ENCODE results near the gene ZCCHC2. TPM values are rescaled to one million over a fixed set of nuclear protein-coding genes. Genes with fewer than 3 reads are reported as not detected.

The ZCCHC2 gene
- total RNA-seq, 1 donor from 2014 or later = 3.6 TPM

DNA sequence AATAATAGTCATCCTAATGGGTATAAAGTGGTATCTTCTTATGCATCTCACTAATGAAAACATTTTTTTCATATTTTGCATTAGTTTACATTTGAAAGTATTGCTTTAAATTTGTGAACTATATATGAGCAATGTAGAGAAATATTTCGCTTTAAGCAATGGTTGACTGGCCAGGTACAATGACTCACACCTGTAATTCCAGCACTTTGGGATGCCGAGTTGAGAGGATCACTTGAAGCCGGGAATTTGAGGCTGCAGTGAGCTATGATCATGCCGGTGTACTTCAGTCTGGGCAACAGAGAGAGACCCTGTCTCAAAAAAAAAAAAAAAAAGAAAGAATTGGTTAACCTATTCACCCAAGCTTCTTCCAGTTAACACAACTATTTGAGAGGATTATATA lies 15.1 kb downstream of the ZCCHC2 start:
- no peak for DNase-seq (ENCODE audit: low read depth)

DNA sequence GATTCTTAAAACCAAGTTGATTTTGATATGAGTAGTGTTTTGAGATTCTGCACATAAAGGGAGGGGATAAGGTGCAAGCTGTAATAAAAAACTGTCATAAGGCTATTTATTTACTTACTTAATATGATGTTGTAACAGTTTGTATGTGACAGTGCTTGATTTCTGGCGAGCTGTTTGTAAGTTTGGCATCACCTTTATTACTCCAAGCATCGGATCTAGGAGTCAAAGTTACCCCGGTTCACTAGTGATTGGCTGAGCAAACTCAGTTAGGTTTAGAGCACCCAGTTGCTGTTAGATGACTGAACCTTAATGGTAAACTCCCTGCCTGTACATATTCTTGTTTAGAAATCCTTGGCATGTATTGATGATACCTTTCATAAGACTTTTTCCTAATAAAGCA lies 16.1 kb downstream of the ZCCHC2 start:
- DNase-seq (ENCODE audit: low read depth) = no peak

GRCh38 chr18:62539284-62540165 lies 16.7 kb downstream of the ZCCHC2 start:
- no peak for DNase-seq (ENCODE audit: low read depth)

DNA sequence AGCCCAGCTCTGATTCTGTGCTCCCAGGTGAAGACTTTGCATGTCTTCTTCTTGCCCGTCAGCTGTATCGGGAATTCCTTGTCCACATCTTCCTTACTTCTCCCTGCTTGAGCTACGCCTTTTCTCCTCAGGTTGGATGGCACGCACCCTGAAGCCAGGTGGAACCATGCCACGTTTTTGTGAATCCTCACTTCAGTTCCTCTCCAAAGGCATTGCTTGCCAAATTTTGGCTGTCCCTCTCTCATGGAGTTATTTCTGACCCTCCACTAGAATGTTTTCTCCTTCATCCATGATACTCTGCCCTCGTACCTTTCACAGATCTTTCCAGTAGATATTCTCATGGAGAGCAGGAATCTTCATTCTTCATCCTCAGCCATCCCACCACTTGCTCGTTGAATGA lies 20.2 kb downstream of the ZCCHC2 start:
- DNase-seq (ENCODE audit: low read depth) = no peak

DNA sequence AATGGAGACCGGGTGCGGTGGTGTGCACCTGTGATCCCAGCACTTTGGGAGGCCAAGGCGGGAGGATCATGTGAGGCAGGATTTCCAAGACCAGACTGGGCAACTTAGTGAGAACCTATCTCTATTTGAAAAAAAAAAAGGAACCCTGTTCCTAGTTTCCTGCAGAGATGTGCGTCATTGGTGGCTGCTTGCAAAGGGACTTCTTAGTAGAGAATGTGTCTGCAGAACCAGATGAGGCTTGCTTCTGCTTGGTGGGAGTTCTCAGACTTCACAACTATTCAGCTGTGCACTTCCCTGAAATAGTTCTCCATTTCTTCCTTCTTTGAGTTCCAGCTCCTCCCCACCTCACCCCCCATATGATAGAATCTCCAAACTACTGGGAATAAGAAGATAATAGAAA lies 22.3 kb downstream of the ZCCHC2 start:
- no peak for DNase-seq (ENCODE audit: low read depth)

DNA sequence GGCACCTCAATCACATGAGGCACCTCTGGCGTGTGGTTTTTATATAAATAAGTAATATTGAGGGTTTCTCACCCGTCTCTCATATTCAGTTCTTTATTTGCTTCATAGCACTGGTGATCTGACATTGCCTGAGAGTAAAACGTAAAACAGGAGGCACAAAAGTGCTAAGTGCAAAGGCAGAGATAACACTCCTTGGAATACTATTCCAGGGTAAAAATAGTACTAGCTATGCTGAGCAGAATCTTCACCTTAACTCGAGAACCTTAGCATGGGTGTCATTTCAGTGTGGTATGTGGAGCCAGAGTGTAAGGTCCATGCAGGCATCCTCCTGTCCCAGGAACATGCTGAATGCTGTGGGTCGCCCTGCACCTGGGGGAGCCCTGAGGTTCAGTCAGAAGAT lies 26.9 kb downstream of the ZCCHC2 start:
- DNase-seq (ENCODE audit: low read depth) = no peak

DNA sequence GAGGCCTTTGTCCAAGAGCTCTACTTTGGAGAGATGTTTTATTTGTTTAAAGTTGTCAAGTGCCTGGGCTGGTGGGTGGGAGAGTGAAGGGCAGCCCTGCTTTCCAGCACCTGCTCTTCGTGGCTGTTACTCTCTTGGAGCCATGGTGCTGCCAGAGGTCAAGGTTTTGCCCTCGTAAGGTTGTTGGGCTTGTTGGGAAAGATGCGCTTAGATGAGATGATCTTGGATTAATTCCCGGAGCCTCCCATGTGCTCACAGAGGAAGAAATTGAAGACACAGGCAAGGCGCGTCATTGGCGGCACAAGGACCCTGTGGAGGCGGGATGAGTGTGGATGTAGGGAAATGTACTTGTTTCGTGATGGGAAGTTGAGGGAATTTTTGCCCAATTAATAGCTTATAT lies 27.9 kb downstream of the ZCCHC2 start:
- DNase-seq (ENCODE audit: low read depth) = no peak

GRCh38 chr18:62551972-62552513 lies 29.2 kb downstream of the ZCCHC2 start:
- no peak for DNase-seq (ENCODE audit: low read depth)

DNA sequence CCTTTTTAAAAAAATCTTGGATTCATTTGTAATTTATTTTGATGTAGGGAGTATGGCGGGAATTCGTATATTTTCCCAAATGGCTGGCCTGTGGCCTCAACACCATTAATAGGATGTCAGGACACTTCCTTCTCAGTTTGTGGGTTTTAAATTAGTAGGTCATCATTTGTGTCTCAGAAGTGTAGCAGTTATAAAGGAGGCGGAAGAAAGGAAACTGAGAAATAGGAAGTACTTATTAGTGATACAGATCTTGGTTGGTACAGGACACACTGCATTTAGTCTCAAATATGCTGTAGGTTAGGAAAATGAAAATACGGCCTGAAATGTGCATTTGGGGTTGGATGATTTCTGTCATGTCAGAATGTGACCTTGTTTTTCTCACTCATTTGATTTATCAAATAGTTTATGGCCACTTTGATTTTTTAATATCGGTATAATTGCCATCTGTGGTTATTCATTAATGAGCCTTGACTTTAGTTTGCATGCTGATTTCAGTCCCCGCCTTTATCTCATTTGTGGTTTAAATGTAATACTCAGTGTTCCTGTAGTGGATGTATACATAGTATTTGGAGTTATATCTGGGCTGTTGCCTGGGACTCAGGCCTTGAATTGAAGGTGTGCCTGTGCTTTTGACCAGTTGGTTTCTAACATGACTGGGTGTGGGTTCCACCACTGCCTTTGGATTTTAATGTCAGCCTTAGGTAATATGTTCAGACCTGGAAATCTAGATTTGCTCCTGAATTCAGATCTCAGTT lies 31.4 kb downstream of the ZCCHC2 start:
- no peak for DNase-seq (ENCODE audit: low read depth)

- no peak for DNase-seq (ENCODE audit: low read depth)
Measured at GRCh38 chr18:62555135-62555534, 32.3 kb downstream of the ZCCHC2 start.

GRCh38 chr18:62556397-62556796 lies 33.6 kb downstream of the ZCCHC2 start:
- DNase-seq (ENCODE audit: low read depth) = no peak

GRCh38 chr18:62558015-62558663 lies 35.3 kb downstream of the ZCCHC2 start:
- DNase-seq (ENCODE audit: low read depth) = no peak

DNA sequence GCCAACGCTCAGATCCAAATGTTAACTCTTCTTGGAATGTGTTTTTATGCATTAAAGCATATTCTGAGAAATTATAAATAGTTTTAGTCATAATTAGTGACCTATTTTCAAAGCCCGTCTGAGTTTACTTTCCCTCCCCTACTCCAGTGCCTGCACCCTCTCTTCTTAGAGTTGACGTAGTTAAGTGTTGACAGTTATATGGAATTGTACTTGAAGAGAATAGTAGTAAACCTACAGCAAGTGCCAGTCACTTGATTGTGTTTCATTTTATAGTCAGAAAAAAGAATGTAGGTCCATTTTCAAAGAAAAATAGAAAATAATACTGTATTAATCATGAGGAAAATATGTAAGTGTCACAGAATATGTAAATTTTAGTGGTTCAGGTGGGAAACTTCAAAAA lies 41.2 kb downstream of the ZCCHC2 start:
- no peak for DNase-seq (ENCODE audit: low read depth)

DNA sequence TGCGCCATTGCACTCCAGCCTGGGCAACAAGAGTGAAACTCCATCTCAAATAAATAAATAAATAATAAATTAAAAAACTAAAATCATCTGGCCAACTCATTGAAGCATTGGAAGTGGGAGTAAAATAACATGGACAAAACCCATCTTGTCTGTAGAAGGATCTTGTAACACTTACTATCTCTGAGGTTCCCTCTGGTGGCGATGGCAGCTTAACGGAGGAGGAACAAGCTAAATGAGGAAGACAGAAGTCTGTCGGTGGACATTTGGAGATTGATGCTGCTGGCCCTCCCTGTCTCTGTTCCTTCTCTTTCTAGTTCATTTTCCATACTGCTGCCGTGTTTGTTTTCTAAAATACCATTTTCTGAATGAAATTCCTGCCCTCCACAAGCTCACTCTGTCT lies 43.4 kb downstream of the ZCCHC2 start:
- peak; percentile 36 for DNase-seq (ENCODE audit: low read depth)

GRCh38 chr18:62566818-62567217 lies 44.0 kb downstream of the ZCCHC2 start:
- no peak for DNase-seq (ENCODE audit: low read depth)

- DNase-seq (ENCODE audit: low read depth) = no peak
Measured at GRCh38 chr18:62569081-62569655, 46.3 kb downstream of the ZCCHC2 start.

- no peak for DNase-seq (ENCODE audit: low read depth)
Measured at GRCh38 chr18:62571037-62571436, 48.2 kb downstream of the ZCCHC2 start.

GRCh38 chr18:62571648-62572047 lies 48.8 kb downstream of the ZCCHC2 start:
- no peak for DNase-seq (ENCODE audit: low read depth)

DNA sequence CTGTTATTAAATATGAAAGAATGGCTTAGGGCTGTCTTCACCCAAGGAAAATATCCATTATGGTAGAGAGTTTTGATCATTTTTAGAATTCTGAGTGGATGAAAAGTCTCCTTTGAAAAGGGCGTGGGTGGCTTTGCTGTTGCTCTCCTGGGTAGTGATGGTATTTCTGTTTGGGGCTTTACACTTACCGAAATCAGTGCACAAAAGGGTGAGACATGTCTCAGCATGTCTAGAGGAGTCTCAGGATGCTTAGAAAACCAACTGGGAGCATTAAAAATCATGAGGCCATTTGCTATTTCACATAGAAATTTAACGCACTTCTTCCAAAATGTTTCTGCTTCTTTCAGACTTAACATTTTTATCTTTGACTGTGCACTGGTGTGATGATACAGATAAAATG lies 49.6 kb downstream of the ZCCHC2 start:
- DNase-seq (ENCODE audit: low read depth) = no peak

DNA sequence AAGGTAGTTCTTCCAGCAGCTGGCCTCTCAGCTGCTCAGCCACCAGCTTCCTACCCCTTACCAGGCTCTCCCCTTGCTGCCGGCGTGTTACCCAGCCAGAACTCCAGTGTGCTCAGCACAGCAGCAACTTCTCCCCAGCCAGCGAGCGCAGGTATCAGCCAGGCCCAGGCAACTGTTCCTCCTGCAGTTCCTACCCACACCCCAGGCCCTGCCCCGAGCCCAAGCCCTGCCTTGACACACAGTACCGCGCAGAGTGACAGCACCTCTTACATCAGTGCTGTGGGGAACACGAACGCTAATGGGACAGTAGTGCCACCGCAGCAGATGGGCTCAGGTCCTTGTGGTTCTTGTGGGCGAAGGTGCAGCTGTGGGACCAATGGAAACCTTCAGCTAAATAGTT lies 52.0 kb downstream of the ZCCHC2 start:
- DNase-seq (ENCODE audit: low read depth) = no peak

- no peak for DNase-seq (ENCODE audit: low read depth)
Measured at GRCh38 chr18:62576271-62576670, 53.4 kb downstream of the ZCCHC2 start.

Measured in myocyte (in vitro differentiated cells).